HG03135 (cell line): ENCODE results near the gene SHLD2.
"Not testable (repeated sequence)": the region's sequence is repeated elsewhere in the genome, so short reads cannot be mapped to it uniquely, and the experiment has no call there.

Source experiments
- ATAC-seq: cut with Tn5 transposase; IDR thresholded peaks from one replicate; pipeline ENCODE4 v1.9.1; 2021; ENCODE audit warnings: mild to moderate bottlenecking, moderate library complexity; ENCODE audit not compliant: unreplicated experiment

The SHLD2 gene

GRCh38 chr10:87137478-87137877 lies 42.5 kb downstream of the SHLD2 start:
- ATAC-seq = not testable (repeated sequence)

GRCh38 chr10:87142230-87143108 lies 47.5 kb downstream of the SHLD2 start:
- not testable (repeated sequence) for ATAC-seq

- ATAC-seq = not testable (repeated sequence)
Observed at GRCh38 chr10:87143109-87143418, 48.1 kb downstream of the SHLD2 start.

GRCh38 chr10:87145598-87145997 lies 50.6 kb downstream of the SHLD2 start:
- not testable (repeated sequence) for ATAC-seq

- ATAC-seq = not testable (repeated sequence)
Observed at GRCh38 chr10:87149020-87149609, 54.1 kb downstream of the SHLD2 start.

GRCh38 chr10:87151516-87151915 lies 56.5 kb downstream of the SHLD2 start:
- ATAC-seq = not testable (repeated sequence)

GRCh38 chr10:87156841-87157240 lies 61.8 kb downstream of the SHLD2 start:
- ATAC-seq = not testable (repeated sequence)

GRCh38 chr10:87157821-87158220 lies 62.8 kb downstream of the SHLD2 start:
- not testable (repeated sequence) for ATAC-seq

GRCh38 chr10:87162703-87163293 lies 67.8 kb downstream of the SHLD2 start:
- ATAC-seq = not testable (repeated sequence)

GRCh38 chr10:87163414-87163813 lies 68.4 kb downstream of the SHLD2 start:
- not testable (repeated sequence) for ATAC-seq

GRCh38 chr10:87169857-87170256 lies 74.9 kb downstream of the SHLD2 start:
- not testable (repeated sequence) for ATAC-seq

GRCh38 chr10:87170705-87171104 lies 75.7 kb downstream of the SHLD2 start:
- ATAC-seq = not testable (repeated sequence)

GRCh38 chr10:87171670-87172069 lies 76.7 kb downstream of the SHLD2 start:
- not testable (repeated sequence) for ATAC-seq

GRCh38 chr10:87172178-87172577 lies 77.2 kb downstream of the SHLD2 start:
- ATAC-seq = not testable (repeated sequence)

- ATAC-seq = not testable (repeated sequence)
Observed at GRCh38 chr10:87177587-87177986, 82.6 kb downstream of the SHLD2 start.

- not testable (repeated sequence) for ATAC-seq
Observed at GRCh38 chr10:87184421-87184820, 89.4 kb downstream of the SHLD2 start.

GRCh38 chr10:87186016-87186415 lies 91.0 kb downstream of the SHLD2 start:
- not testable (repeated sequence) for ATAC-seq

- not testable (repeated sequence) for ATAC-seq
Observed at GRCh38 chr10:87187573-87187972, 92.6 kb downstream of the SHLD2 start.

GRCh38 chr10:87191841-87192240 lies 96.8 kb downstream of the SHLD2 start:
- ATAC-seq = not testable (repeated sequence)

GRCh38 chr10:87200924-87201323 lies 105.9 kb downstream of the SHLD2 start:
- ATAC-seq = not testable (repeated sequence)

- not testable (repeated sequence) for ATAC-seq
Observed at GRCh38 chr10:87204801-87205200, 109.8 kb downstream of the SHLD2 start.

- not testable (repeated sequence) for ATAC-seq
Observed at GRCh38 chr10:87206922-87207321, 111.9 kb downstream of the SHLD2 start.
